SK-N-MC (cell line): Measurements from ENCODE around the gene SPHK1.

Source experiments
- EZH2 ChIP-seq: fragments of 200-600 bp; sonication (generic); IDR thresholded peaks from one replicate; pipeline ENCODE4 v1.6.1; 2017; ENCODE audit warnings: antibody characterized with exemption
- POLR2AphosphoS5 ChIP-seq: IDR thresholded peaks from 2 replicates; pipeline ENCODE4 v1.6.1; 2012; ENCODE audit warnings: mild to moderate bottlenecking, low read depth, low read length, borderline replicate concordance

DNA sequence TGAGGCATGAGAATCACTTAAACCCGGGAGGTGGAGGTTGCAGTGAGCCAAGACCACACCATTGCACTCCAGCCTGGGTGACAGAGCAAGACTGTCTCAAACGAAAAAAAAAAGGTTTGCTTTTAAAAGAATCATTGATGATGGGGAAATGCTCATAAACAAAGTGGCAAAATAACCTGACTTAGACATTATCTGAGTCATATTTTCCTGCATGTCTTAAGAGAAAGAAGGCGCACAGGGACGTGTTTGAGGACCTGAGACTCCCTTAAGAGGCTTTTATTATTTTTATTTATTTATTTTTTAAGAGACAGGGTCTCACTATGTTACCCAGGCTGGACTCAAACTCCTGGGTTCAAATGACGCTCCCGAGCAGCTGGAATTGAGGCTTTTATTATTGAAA, 25.0 kb upstream of the SPHK1 start:
- TF ChIP-seq EZH2 (no peak), POLR2AphosphoS5 (no peak)
